ENCODE results near the gene SNAPIN.

DNA sequence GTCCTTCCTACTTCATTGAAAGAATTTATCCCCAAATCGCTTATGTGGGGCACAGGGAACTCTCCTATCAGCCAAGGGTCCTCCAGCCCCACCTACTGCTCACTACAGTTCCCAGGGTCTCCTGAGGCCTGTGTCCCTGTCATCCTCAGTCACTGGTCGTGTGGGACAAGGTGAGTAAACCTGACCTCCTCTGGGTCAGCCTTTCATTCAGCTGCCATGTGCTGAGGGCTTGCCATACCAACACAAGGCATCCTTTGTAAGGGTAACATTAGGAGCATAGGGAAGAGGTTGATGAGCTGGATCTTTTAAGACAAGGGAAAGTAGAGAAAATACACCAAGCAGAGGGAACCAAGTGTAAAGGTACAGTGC, 11.2 kb upstream of the SNAPIN start:
- no peak for TF ChIP-seq MYC (IDR thresholded peaks at IDR 0.05; ENCODE audit: low read depth, low read length)
- TF ChIP-seq, protein P1, sequence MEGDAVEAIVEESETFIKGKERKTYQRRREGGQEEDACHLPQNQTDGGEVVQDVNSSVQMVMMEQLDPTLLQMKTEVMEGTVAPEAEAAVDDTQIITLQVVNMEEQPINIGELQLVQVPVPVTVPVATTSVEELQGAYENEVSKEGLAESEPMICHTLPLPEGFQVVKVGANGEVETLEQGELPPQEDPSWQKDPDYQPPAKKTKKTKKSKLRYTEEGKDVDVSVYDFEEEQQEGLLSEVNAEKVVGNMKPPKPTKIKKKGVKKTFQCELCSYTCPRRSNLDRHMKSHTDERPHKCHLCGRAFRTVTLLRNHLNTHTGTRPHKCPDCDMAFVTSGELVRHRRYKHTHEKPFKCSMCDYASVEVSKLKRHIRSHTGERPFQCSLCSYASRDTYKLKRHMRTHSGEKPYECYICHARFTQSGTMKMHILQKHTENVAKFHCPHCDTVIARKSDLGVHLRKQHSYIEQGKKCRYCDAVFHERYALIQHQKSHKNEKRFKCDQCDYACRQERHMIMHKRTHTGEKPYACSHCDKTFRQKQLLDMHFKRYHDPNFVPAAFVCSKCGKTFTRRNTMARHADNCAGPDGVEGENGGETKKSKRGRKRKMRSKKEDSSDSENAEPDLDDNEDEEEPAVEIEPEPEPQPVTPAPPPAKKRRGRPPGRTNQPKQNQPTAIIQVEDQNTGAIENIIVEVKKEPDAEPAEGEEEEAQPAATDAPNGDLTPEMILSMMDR (IDR thresholded peaks at IDR 0.05; ENCODE audit: low read depth, low read length): no peak
